ENCODE data around the gene TSPEAR. TPM values are rescaled to one million over a fixed set of nuclear protein-coding genes. Genes with fewer than 3 reads are reported as not detected.

TSPEAR gene
- total and polyA plus RNA-seq, 2 of the 13 experiments (the other 11 are each of a cell fraction or from before 2014, with no cell fraction given), result 0.07 to 0.32 TPM

- TF ChIP-seq SMAD9 (CRISPR knock-in tag; IDR thresholded peaks at IDR 0.05), result no peak
- peak; percentile 29; the same call in 1 of the 2 replicates for TF ChIP-seq TFDP1 (CRISPR knock-in tag; IDR thresholded peaks at IDR 0.05; ENCODE audit: borderline replicate concordance)
- 0 out of 2 replicates have a peak, but pooled peaks have one; percentile 56 for TF ChIP-seq TFE3 (CRISPR knock-in tag; IDR thresholded peaks at IDR 0.05)
- TF ChIP-seq CEBPG (CRISPR knock-in tag; IDR thresholded peaks at IDR 0.05), result peak; percentile 62
- TF ChIP-seq ZNF256 (CRISPR knock-in tag; conservative IDR thresholded peaks at IDR 0.05), result no peak
- peak; percentile 19; the same call in 1 of the 2 replicates for TF ChIP-seq MAX (IDR thresholded peaks at IDR 0.05)
- no peak for TF ChIP-seq FOXM1 (CRISPR knock-in tag; IDR thresholded peaks at IDR 0.05)
- TF ChIP-seq SNAPC2 (CRISPR knock-in tag; IDR thresholded peaks at IDR 0.05), result 0 out of 2 replicates have a peak, but pooled peaks have one; percentile 37
- TF ChIP-seq ZSCAN22 (CRISPR knock-in tag; IDR thresholded peaks at IDR 0.05), result no peak
- TF ChIP-seq KLF15 (CRISPR knock-in tag; IDR thresholded peaks at IDR 0.05; ENCODE audit: borderline replicate concordance), result no peak
- TF ChIP-seq ZNF790 (CRISPR knock-in tag; IDR thresholded peaks at IDR 0.05; ENCODE audit: borderline replicate concordance), result no peak
- TF ChIP-seq KMT2A (CRISPR knock-in tag; IDR thresholded peaks at IDR 0.05), result 0 out of 2 replicates have a peak, but pooled peaks have one; percentile 21
- 0 out of 2 replicates have a peak, but pooled peaks have one; percentile 53 for TF ChIP-seq SSRP1 (CRISPR knock-in tag; IDR thresholded peaks at IDR 0.05)
- TF ChIP-seq TMF1 (CRISPR knock-in tag; IDR thresholded peaks at IDR 0.05; ENCODE audit: low read depth), result no peak
Measured at GRCh38 chr21:44497703-44498126, 213.7 kb downstream of the TSPEAR start (continued).
